Hepatocyte (in vitro differentiated cells): ENCODE data around the gene CLEC3A.

ENCODE experiments used
- EZH2phosphoT487 ChIP-seq: fragments of 200-600 bp; sonication (generic); IDR thresholded peaks from one replicate; pipeline ENCODE4 v1.6.1; 2018; ENCODE audit warnings: antibody characterized with exemption, mild to moderate bottlenecking, low read depth, moderate library complexity; ENCODE audit not compliant: unreplicated experiment, severe bottlenecking
- TF ChIP-seq, protein P1 (sequence below): fragments of 200-600 bp; sonication (generic); IDR thresholded peaks from 2 replicates; pipeline ENCODE4 v1.5.1; 2016; ENCODE audit warnings: antibody characterized with exemption, mild to moderate bottlenecking; ENCODE audit not compliant: poor library complexity

- TF ChIP-seq, protein P1, sequence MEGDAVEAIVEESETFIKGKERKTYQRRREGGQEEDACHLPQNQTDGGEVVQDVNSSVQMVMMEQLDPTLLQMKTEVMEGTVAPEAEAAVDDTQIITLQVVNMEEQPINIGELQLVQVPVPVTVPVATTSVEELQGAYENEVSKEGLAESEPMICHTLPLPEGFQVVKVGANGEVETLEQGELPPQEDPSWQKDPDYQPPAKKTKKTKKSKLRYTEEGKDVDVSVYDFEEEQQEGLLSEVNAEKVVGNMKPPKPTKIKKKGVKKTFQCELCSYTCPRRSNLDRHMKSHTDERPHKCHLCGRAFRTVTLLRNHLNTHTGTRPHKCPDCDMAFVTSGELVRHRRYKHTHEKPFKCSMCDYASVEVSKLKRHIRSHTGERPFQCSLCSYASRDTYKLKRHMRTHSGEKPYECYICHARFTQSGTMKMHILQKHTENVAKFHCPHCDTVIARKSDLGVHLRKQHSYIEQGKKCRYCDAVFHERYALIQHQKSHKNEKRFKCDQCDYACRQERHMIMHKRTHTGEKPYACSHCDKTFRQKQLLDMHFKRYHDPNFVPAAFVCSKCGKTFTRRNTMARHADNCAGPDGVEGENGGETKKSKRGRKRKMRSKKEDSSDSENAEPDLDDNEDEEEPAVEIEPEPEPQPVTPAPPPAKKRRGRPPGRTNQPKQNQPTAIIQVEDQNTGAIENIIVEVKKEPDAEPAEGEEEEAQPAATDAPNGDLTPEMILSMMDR, result peak; percentile 92
- TF ChIP-seq EZH2phosphoT487, result no peak
These were observed 19.3 kb upstream of the CLEC3A start for GRCh38 chr16:78002915-78003538.
